HCT116 (cell line): Measurements from ENCODE around the gene LYG2. TPM values are rescaled to one million over a fixed set of nuclear protein-coding genes. Genes with fewer than 3 reads are reported as not detected.

Experiments
- ATAC-seq: fragments of 200-7000 bp; cut with Tn5 transposase; 2 replicates; pipeline ENCODE4 v1.9.1; 2020; ENCODE audit warnings: mild to moderate bottlenecking, moderate library complexity
- BruUV-seq: library from RNA; stranded (reverse); fragments of 400-500 nt; replicated peaks from 2 replicates; lab custom pipeline; 2021; lab: Mats Ljungman, UMichigan
- CTCF ChIA-PET: fragments of 300-600 bp; sonication (Branson Sonifier 250); formaldehyde crosslinking; loops from one replicate; lab custom pipeline; 2021; ENCODE audit warnings: antibody characterized with exemption; lab: Charles Lee
- POLR2A ChIA-PET: fragments of 300-600, 350-600 bp; sonication (Branson Sonifier 250); formaldehyde crosslinking; loops from one replicate; lab custom pipeline; 2021; ENCODE audit warnings: antibody characterized with exemption; lab: Charles Lee
- RAD21 ChIA-PET, 2 experiments: fragments of 300-600 bp; sonication (Branson Sonifier 250); formaldehyde crosslinking; loops; one replicate each; lab custom pipeline; 2023; ENCODE audit warnings: low total read pairs in 2 of 2; ENCODE audit not compliant: uncharacterized antibody in 2 of 2, unreplicated experiment in 2 of 2, low non-redundant PET in 1 of 2; lab: Charles Lee
- DNase-seq: peaks from one replicate; pipeline ENCODE4 v3.0.0-alpha.2; 2010; ENCODE audit warnings: low read depth, low spot score
- H2AFZ ChIP-seq: fragments of 200-600 bp; shearing (Covaris generic), sonication (generic); 2 replicates; pipeline ENCODE4 v1.6.1; 2017; ENCODE audit warnings: low read depth, mixed run types, mixed read lengths, antibody characterized with exemption, low read length; ENCODE audit not compliant: poor library complexity, severe bottlenecking
- H3K27ac ChIP-seq: 2 replicates; pipeline ENCODE4 v1.5.1; 2012; ENCODE audit warnings: low read depth, low read length
- H3K27me3 ChIP-seq: fragments of 200-600 bp; sonication (generic); 2 replicates; pipeline ENCODE4 v1.6.1; 2016; ENCODE audit warnings: mixed run types, low read length, mixed read lengths; ENCODE audit not compliant: insufficient read depth
- H3K36me3 ChIP-seq, 2 experiments: fragments of 200-500 bp in 1 of 2; fragments of 200-600 bp in 1 of 2; sonication (Bioruptor generic) in 1 of 2; sonication (generic) in 1 of 2; 2 replicates each; pipeline versions ENCODE4 v1.5.1 to v1.6.1; 2014 to 2016; ENCODE audit warnings: low read length in 2 of 2, inconsistent platforms in 1 of 2, mixed read lengths in 1 of 2, mixed run types in 1 of 2; ENCODE audit not compliant: insufficient read depth in 2 of 2, control insufficient read depth in 1 of 2
- H3K4me1 ChIP-seq, 2 experiments: fragments of 200-600 bp in 1 of 2; sonication (generic) in 1 of 2; 2 replicates each; pipeline versions ENCODE4 v1.5.1 to v1.6.1; 2012 to 2017; ENCODE audit warnings: low read length in 2 of 2, inconsistent platforms in 1 of 2, mild to moderate bottlenecking in 1 of 2, mixed read lengths in 1 of 2, mixed run types in 1 of 2, moderate library complexity in 1 of 2; ENCODE audit not compliant: insufficient read depth in 2 of 2, control insufficient read depth in 1 of 2
- H3K4me2 ChIP-seq: fragments of 200-600 bp; sonication (generic); 2 replicates; pipeline ENCODE4 v1.6.1; 2017; ENCODE audit warnings: mixed run types, low read length, mixed read lengths
- H3K4me3 ChIP-seq, 2 experiments: fragments of 200-600 bp in 1 of 2; sonication (generic) in 1 of 2; replicated peaks in 1 of 2; 2 replicates each; pipeline ENCODE4 v1.5.1; 2011 to 2016; ENCODE audit warnings: low read length in 2 of 2, control low read depth in 1 of 2, low read depth in 1 of 2, mild to moderate bottlenecking in 1 of 2, mixed read lengths in 1 of 2, mixed run types in 1 of 2
- H3K79me2 ChIP-seq: fragments of 200-600 bp; sonication (generic); 2 replicates; pipeline ENCODE4 v1.6.1; 2017; ENCODE audit warnings: mild to moderate bottlenecking, mixed run types, low read length, moderate library complexity, mixed read lengths; ENCODE audit not compliant: insufficient read depth
- H3K9ac ChIP-seq: fragments of 200-600 bp; sonication (generic); 2 replicates; pipeline ENCODE4 v1.6.1; 2016; ENCODE audit warnings: low read length, mixed read lengths
- H3K9me2 ChIP-seq: fragments of 200-600 bp; sonication (generic), shearing (Covaris generic); 2 replicates; pipeline ENCODE4 v1.6.1; 2017; ENCODE audit warnings: mixed run types, mild to moderate bottlenecking, moderate library complexity; ENCODE audit not compliant: insufficient read depth
- H3K9me3 ChIP-seq, 2 experiments: fragments of 200-500 bp in 1 of 2; fragments of 200-600 bp in 1 of 2; sonication (Bioruptor generic) in 1 of 2; sonication (generic) in 1 of 2; 2 replicates each; pipeline ENCODE4 v1.6.1; 2014 to 2017; ENCODE audit warnings: low read length in 2 of 2, mixed read lengths in 2 of 2, inconsistent platforms in 1 of 2, low read depth in 1 of 2, mild to moderate bottlenecking in 1 of 2, mixed run types in 1 of 2, moderate library complexity in 1 of 2; ENCODE audit not compliant: control insufficient read depth in 1 of 2, insufficient read depth in 1 of 2
- H4K20me1 ChIP-seq: fragments of 200-600 bp; sonication (generic), shearing (Covaris generic); 2 replicates; pipeline ENCODE4 v1.6.1; 2017; ENCODE audit warnings: mixed run types, mild to moderate bottlenecking, moderate library complexity; ENCODE audit not compliant: insufficient read depth
- CBX3 ChIP-seq: IDR thresholded peaks from 2 replicates; pipeline ENCODE4 v1.6.1; 2012; ENCODE audit warnings: low read depth
- CEBPB ChIP-seq: IDR thresholded peaks from 2 replicates; pipeline ENCODE4 v1.6.1; 2012; ENCODE audit warnings: low read depth
- CTCF ChIP-seq, 3 experiments: fragments of 200-600 bp in 1 of 3; sonication (generic) in 1 of 3; IDR thresholded peaks in 2 of 3; conservative IDR thresholded peaks in 1 of 3; 2 replicates each; pipeline ENCODE4 v1.5.1; 2012 to 2017; ENCODE audit warnings: low read depth in 2 of 3, low read length in 2 of 3, antibody characterized with exemption in 1 of 3, borderline replicate concordance in 1 of 3, control low read depth in 1 of 3, mild to moderate bottlenecking in 1 of 3, mixed read lengths in 1 of 3, mixed run types in 1 of 3, moderate library complexity in 1 of 3; ENCODE audit not compliant: insufficient read depth in 1 of 3
- EGR1 ChIP-seq: IDR thresholded peaks from 2 replicates; pipeline ENCODE4 v1.6.1; 2012; ENCODE audit warnings: low read depth
- ELF1 ChIP-seq: IDR thresholded peaks from 2 replicates; pipeline ENCODE4 v1.6.1; 2012; ENCODE audit warnings: low read depth, borderline replicate concordance
- EZH2 ChIP-seq: fragments of 200-600 bp; sonication (generic); IDR thresholded peaks from 2 replicates; pipeline ENCODE4 v1.6.1; 2017; ENCODE audit warnings: antibody characterized with exemption, mixed run types
- POLR2A ChIP-seq: IDR thresholded peaks from 2 replicates; pipeline ENCODE4 v1.7.0; 2011; ENCODE audit warnings: borderline replicate concordance; ENCODE audit not compliant: insufficient read depth, insufficient read length; ENCODE audit errors: extremely low read depth
- POLR2AphosphoS5 ChIP-seq: IDR thresholded peaks from 2 replicates; pipeline ENCODE4 v1.6.1; 2011; ENCODE audit warnings: mild to moderate bottlenecking, low read depth, low read length, moderate library complexity
- RAD21 ChIP-seq: IDR thresholded peaks from 2 replicates; pipeline ENCODE4 v1.6.1; 2012; ENCODE audit warnings: low read depth, mild to moderate bottlenecking
- REST ChIP-seq: IDR thresholded peaks from 2 replicates; pipeline ENCODE4 v1.6.1; 2012; ENCODE audit warnings: low read depth
- SIN3A ChIP-seq: IDR thresholded peaks from 2 replicates; pipeline ENCODE4 v1.6.1; 2012; ENCODE audit warnings: low read depth
- SRF ChIP-seq: IDR thresholded peaks from 2 replicates; pipeline ENCODE4 v1.6.1; 2012; ENCODE audit warnings: low read depth
- YY1 ChIP-seq: IDR thresholded peaks from 2 replicates; pipeline ENCODE4 v1.6.1; 2011; ENCODE audit warnings: low read length, low read depth, moderate library complexity, mild to moderate bottlenecking; ENCODE audit not compliant: insufficient replicate concordance; ENCODE audit errors: extremely low read depth
- ZFX ChIP-seq: fragments of 450-650 bp; IDR thresholded peaks from 2 replicates; pipeline ENCODE4 v1.6.1; 2017
- ZNF274 ChIP-seq: fragments of 200-500 bp; sonication (Bioruptor generic); IDR thresholded peaks from 2 replicates; pipeline ENCODE4 v1.6.1; 2014; ENCODE audit warnings: mild to moderate bottlenecking, low read depth, low read length, inconsistent platforms
- intact Hi-C: fragments of 100-400 bp; cut with micrococcal nuclease; formaldehyde crosslinking; loops from 2 replicates; pipeline ENCODE4 v1.10.0; 2022
- total RNA-seq: library from RNA; stranded (reverse); gene quantifications from one replicate; pipeline ENCODE4 v1.2.1, GENCODE V29; 2021; ENCODE audit not compliant: unreplicated experiment

Gene LYG2
- total RNA-seq, 1 experiment from 2014 or later = 0.27 TPM

- no peak overlapping the region for H2AFZ ChIP-seq
- H3K36me3 ChIP-seq = no peaks in the 10 kb centered on the region
- RAD21 ChIA-PET = no interaction called here
- no peaks in the 10 kb centered on the region for H3K9me2 ChIP-seq
- H3K4me1 ChIP-seq = peaks cover 0 to 8% of the 10 kb centered on the region in 2 experiments; a peak in 1 of 4 replicates
- H3K27ac ChIP-seq = no peak overlapping the region
- H3K27me3 ChIP-seq = no peaks in the 10 kb centered on the region
- ATAC-seq (no peak), DNase-seq (peak; percentile 4)
- intact Hi-C loops = no loop called here
- H3K79me2 ChIP-seq = no peaks in the 10 kb centered on the region
- no peak overlapping the region for H3K4me3 ChIP-seq
- H3K9me3 ChIP-seq = no peaks in the 10 kb centered on the region
- POLR2A ChIA-PET = no interaction called here
- no TSS peak for BruUV-seq
- no peak for TF ChIP-seq EGR1
- TF ChIP-seq ZNF274 = no peak
- no peak for TF ChIP-seq POLR2AphosphoS5
- TF ChIP-seq ZFX = no peak
- no peak for TF ChIP-seq POLR2A
- no peak for TF ChIP-seq CBX3
- no peak for TF ChIP-seq YY1
- TF ChIP-seq ELF1 = no peak
- no peak for TF ChIP-seq CEBPB
- TF ChIP-seq REST = no peak
- TF ChIP-seq SRF = no peak
- no peak for TF ChIP-seq EZH2
- no peak for TF ChIP-seq CTCF (IDR thresholded peaks at IDR 0.05 in 2 of 3, conservative IDR thresholded peaks at IDR 0.05 in 1 of 3; ENCODE audit: borderline replicate concordance in 1 of 3, insufficient read depth in 1 of 3, low read depth in 2 of 3, low read length in 2 of 3)
- TF ChIP-seq RAD21 = no peak
- no peak for TF ChIP-seq SIN3A
- CTCF ChIA-PET = no interaction called here
- no peak overlapping the region for H3K4me2 ChIP-seq
- H4K20me1 ChIP-seq = no peaks in the 10 kb centered on the region
- H3K9ac ChIP-seq = no peak overlapping the region
These were observed 1.2 kb upstream of the LYG2 start for GRCh38 chr2:99256677-99257076.
